G401 (cell line): ENCODE measurements around the gene ETHE1. TPM values are rescaled to one million over a fixed set of nuclear protein-coding genes. Genes with fewer than 3 reads are reported as not detected.

ENCODE experiments used
- DNase-seq: peaks from one replicate; pipeline ENCODE4 v3.0.0-alpha.2; 2015; ENCODE audit warnings: low spot score
- in situ Hi-C: cut with HindIII; loops from 2 replicates; pipeline ENCODE4 v1.10.0; 2016; ENCODE audit warnings: low sequenced_read_pairs, mixed read lengths
- total RNA-seq: library from RNA; depleted of rRNA; stranded (reverse); fragments of >200 nt; shearing (Covaris generic); gene quantifications from 2 replicates; pipeline ENCODE4 v1.2.3, GENCODE V29; 2014

ETHE1 gene
- total RNA-seq, 1 experiment from 2014 or later = 227 TPM

- in situ Hi-C loops = no loop called here
Observed at GRCh38 chr19:43474986-43475705, 51.9 kb downstream of the ETHE1 start.

GRCh38 chr19:43474487-43474886 is 52.5 kb downstream of the ETHE1 start:
- DNase-seq = no peak
- in situ Hi-C loops = no loop called here

More at GRCh38 chr19:43474986-43475705, 51.9 kb downstream of the ETHE1 start:
- DNase-seq = peak; percentile 47

GRCh38 chr19:43471091-43471490 is 55.9 kb downstream of the ETHE1 start:
- no peak for DNase-seq
- in situ Hi-C loops = no loop called here

DNA sequence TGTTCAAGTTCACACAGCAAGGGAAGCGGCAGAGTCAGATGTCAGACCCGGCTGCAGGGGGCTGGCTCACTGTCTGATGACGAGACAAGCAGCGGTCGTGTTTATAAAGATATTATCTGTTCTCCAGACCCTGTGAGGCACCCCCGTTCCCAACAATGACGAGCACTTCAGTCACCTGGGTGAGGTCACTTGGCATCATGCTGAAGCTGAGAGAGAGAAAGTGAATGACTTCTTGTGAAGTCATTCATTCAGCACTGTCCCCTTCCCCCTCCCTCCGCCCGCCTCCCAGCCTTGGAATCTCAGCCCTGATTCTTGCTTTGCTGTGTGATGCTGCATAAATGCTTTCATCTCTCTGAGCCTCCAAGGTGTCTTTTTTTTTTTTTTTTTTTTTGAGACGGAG is 56.7 kb downstream of the ETHE1 start:
- DNase-seq = no peak
- in situ Hi-C loops = no loop called here

- in situ Hi-C loops = no loop called here
- no peak for DNase-seq
Observed at GRCh38 chr19:43469160-43469480, 57.9 kb downstream of the ETHE1 start.

GRCh38 chr19:43468354-43469159 is 58.4 kb downstream of the ETHE1 start:
- DNase-seq = no peak
- in situ Hi-C loops = no loop called here

- DNase-seq = no peak
- in situ Hi-C loops = no loop called here
Observed at GRCh38 chr19:43467730-43468129, 59.3 kb downstream of the ETHE1 start.

- DNase-seq = no peak
- in situ Hi-C loops = no loop called here
Observed at GRCh38 chr19:43467276-43467675, 59.7 kb downstream of the ETHE1 start.

GRCh38 chr19:43466793-43467192 is 60.2 kb downstream of the ETHE1 start:
- DNase-seq = no peak
- in situ Hi-C loops = no loop called here

DNA sequence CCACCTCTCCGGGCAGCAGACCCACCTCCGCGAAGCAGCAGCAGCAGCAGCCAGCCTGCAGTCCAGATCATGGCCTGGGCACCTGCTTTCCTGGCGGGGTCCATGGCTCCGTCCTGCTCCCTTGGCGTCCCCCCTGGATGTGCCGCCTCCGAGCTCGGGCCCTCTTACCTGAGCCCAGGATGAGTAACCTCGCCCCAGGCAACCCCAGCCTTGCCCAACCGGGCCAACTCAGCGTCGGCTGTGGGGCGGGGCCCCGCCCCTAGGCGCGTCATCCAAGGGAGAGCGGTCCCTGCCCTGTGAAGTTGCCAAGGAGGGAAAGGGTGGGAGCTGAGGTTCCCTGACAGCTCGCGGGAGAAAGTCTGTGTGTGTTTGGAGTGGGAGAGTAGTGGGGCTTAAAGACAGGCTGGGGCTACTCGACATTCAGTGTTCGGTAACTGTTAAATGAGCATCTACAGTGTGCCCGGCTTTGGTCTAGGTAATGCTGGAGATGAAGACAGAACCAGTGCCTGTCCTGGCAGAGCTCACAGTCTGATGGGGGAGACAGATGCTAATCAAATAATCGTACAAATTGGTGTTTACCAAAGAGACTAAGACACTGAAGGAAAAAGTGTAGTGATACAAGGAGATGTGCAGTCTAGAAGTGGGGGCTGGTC is 61.4 kb downstream of the ETHE1 start, which contains the start of gene LYPD3:
LYPD3 (minus strand) TSS at position 141 of the 653 bp plus-strand sequence; CDS start at position 104, 37 bp downstream.
- DNase-seq = no peak
- in situ Hi-C loops = no loop called here

- in situ Hi-C loops = no loop called here
- DNase-seq = no peak
Observed at GRCh38 chr19:43464134-43464775, 62.7 kb downstream of the ETHE1 start.

GRCh38 chr19:43463381-43464133 is 63.4 kb downstream of the ETHE1 start:
- peak; percentile 70 for DNase-seq
- in situ Hi-C loops = no loop called here

GRCh38 chr19:43462785-43463380 is 64.1 kb downstream of the ETHE1 start:
- DNase-seq = no peak
- in situ Hi-C loops = no loop called here

DNA sequence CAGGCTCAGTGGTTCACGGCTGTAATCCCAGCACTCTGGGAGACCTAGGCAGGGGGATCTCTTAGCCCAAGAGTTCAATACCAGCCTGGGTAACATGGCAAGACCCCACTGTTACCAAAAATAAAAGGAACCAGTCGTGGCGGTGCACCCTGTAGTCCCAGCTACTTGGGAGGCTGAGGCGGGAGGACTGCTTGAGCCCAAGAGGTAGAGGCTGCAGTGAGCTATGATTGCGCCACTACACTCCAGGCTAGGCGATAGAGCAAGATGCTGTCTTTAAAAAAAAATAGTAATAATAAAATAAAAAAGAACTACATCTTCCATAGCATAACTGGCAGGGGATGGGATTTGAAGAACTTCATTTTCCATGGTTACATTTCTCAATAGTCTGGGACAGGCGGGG is 64.6 kb downstream of the ETHE1 start:
- no peak for DNase-seq
- in situ Hi-C loops = no loop called here

DNA sequence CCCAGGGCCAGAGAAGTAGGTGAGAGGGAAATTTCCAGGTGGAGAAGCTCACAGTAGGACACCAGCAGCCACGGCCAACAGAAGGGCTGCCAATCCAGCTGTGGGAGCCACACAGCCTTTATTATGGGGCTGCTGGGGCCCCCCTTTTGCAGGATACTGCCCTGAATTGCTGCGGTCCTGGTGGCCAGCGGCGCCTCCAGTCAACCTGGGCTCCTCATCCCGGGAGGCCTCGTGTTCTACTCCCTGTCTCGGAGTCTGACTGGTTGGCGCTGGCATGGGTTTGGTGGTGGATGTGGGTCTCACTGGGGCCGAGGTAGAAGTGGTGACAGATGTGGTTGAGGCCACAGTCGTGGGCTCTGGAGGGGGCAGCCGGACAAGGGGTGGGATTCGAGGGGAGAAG is 65.7 kb downstream of the ETHE1 start:
- DNase-seq = no peak
- in situ Hi-C loops = no loop called here

- DNase-seq = no peak
- in situ Hi-C loops = no loop called here
Observed at GRCh38 chr19:43460362-43461016, 66.5 kb downstream of the ETHE1 start.

DNA sequence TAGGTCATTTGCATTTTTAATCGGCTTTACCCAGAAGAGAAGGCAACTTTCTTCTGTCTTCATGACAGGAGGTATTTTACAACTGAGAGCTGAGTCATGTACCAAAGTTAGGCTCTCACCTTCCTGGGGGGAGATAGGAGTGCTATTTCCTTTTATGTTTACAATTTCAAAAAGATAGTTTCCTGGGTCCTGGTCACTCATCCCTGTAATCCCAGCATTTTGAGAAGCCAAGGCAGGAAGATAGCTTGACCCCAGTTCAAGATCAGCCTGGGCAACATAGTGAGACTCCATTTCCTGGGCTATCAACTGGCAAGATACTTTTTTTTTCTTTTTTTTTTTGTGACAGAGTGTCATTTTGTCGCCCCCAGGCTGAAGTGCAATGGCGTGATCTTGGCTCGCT is 69.2 kb downstream of the ETHE1 start:
- in situ Hi-C loops = no loop called here
- DNase-seq = no peak
